GM19238 (cell line): ENCODE measurements around the gene PLEKHM3.
"Not testable (repeated sequence)": the region's sequence is repeated elsewhere in the genome, so short reads cannot be mapped to it uniquely, and the experiment has no call there.

Experiments used
- DNase-seq: peaks from one replicate; pipeline ENCODE4 v3.0.0; 2011; ENCODE audit warnings: low spot score; ENCODE audit not compliant: insufficient read length

PLEKHM3 gene

DNA sequence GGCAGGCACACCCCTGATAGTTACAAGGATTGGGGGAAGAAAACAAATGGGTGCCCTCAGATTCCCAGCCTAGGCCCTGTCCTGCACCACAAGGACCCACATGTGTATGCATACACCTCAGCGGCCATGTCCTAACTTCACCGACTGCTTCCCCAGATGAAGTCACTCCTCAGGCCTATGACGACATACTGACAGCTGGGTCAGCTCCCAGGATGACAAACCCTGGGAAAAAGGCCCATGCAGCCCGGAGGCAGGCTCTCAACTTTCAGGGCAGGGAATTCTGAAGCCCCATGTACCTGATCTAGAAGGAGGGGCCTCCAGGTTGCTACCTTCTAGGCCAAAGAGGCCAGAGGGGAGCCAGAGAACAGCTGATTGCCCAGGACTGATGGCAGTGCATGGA, 11.0 kb upstream of the PLEKHM3 start:
- no peak for DNase-seq

DNA sequence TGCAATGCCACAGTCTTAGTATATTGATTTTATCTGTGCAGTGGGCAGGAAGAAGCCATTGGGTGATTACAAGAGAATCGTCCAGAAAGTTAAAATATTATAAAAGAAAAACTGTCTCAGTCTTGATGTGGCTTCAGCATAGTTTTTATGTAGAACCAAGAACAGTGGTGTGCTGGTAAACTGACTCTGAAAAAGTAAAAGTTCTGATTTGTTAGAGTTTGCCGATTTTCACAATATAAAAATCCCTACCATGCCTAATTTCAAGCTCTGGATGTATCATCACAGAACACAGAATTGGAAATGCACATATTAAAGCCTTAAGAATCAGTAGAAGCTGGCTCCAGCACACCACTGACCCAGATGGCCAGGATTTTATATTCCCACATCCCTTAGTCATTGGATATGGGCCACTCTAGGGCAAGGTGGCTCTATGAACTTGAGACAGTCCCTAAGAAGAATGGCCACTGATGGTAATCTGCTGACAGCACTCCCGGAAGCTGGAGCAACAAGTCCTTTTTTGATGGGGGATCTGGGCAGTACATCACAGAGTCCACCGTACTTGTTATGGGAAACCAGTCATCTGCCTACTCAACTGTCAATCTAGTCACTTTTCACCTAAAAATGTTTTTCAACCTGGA, 9.3 kb upstream of the PLEKHM3 start:
- no peak for DNase-seq

DNA sequence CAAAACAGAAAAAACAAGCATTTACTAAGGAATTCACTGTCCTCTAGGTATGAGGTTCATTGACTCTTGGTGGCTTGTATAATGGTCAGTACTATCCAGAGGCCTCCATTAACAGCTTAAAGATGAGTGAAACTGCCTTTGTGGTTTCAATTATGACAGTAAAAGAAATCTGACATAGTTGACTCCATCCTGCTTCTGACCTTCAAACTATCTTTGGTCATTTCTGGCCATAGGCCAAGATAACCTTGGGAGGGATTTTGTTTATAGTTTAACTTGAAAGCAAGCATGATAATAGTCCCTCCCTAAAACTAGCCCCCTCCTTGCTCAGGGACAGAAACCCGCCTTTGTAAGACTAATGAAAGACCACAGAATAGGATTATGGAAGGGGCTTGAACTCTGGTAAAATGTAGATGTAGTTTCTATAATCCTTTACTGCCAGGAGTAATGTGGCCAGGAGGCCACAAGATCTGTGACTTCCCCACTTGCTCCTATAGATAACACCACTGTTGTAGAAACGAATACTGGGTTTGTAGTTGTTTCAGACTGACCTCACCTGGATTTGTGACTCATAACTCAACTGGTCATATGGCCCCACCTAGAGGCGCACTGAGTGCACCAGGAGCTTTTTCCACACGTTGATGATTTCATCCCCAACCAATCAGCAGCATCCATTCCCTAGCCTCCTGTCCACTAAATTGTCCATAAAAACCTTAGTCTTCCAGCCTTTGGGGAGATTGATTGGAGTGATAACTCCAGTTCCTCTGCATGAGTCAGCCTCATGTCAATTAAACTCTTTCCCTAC, 8.6 kb upstream of the PLEKHM3 start:
- DNase-seq: peak; percentile 9

DNA sequence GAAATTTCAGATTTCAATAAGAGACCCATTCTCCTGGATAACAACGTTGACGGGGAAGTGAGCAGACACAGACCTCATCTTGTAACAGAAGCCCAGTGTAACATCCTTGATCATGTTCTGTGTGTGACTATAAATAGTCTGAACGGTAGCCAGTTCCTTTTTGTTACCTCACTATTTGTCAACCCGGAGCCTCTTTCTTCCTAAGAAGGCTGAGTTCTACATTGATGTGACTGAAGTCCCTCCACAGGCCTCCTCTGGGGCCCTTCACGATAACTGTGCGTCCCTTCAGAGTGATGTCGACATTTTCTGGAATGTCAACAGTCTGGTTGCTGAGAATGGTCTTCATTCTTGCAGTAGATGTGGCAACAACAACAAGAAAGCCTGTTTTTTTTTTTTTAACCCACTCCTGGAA, 6.3 kb upstream of the PLEKHM3 start:
- DNase-seq: no peak

DNA sequence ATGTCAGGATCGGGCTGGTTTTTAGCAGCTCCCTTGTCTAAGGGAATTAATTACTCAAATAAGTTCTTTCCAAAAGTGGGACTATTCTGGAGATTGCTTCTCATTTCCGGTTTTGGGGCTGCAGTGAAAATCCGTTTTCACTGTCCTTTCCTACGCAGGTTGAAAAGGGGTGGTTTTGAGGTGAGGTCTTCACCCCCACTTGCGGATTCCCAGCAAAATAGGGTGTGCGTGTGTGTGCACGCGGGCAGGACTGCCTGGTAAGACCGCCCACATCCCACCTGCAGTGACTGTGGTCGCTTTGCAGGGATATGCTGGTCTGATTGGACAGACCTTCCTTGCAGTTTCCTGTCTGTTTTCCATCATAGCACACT, 472 bp upstream of the PLEKHM3 start:
- DNase-seq: no peak

DNA sequence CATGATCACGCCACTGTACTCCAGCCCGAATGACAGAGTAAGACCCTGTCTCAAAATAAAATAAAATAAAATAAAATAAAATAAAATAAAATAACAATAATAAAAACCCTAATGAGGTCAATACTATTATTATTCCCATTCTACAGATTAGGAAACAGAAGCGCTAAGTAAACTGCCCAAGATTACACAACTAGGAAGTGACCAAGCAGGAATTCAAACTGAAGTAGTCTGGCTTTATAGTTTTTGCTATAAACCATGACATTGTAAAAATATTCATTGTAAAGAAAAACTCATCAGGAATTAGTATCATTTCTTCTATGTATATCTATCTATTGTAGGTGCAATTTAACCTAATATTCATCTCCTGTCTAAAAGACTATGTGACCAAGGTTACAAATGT, 1.2 kb downstream of the PLEKHM3 start:
- DNase-seq: no peak

DNA sequence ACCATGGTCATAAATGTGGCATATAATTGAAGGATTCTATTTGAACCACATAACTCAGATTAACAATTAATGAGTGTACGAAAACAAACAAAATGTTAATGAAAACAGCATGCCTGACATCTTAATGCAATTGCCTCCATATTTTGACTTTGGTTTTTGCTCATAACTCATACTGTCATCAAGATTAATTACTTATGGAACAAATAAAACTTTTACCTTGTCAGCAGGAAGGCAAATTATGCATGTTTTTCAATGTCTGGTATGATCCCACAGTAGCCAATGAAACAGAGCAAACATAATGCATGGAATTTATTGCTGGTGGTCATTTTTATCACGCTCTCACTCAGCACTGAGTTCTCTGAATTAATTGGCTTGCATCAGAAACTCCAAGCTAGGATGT, 5.1 kb downstream of the PLEKHM3 start:
- DNase-seq: no peak

DNA sequence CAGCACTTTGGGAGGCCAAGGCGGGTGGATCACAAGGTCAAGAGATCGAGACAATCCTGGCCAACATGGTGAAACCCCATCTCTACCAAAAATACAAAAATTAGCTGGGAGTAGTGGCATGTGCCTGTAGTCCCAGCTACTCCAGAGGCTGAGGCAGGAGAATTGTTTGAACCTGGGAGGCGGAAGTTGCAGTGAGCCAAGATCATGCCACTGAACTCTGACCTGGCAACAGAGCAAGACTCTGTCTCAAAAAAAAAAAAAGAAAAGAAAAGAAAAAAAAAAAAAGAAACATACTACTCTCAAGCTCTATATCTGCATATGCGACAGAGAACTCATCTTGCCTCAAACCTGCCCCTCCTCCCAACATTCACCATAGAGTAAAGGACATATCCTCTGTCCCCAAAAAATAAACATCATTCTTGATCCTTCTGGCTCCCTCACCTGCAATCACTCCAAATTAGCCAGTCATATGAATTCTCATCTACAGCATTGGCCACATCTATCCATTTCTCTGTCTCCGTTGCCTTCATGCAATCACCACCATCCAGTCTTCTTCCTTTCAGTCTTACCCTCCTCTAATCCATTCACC, 7.1 kb downstream of the PLEKHM3 start:
- DNase-seq: not testable (repeated sequence)

DNA sequence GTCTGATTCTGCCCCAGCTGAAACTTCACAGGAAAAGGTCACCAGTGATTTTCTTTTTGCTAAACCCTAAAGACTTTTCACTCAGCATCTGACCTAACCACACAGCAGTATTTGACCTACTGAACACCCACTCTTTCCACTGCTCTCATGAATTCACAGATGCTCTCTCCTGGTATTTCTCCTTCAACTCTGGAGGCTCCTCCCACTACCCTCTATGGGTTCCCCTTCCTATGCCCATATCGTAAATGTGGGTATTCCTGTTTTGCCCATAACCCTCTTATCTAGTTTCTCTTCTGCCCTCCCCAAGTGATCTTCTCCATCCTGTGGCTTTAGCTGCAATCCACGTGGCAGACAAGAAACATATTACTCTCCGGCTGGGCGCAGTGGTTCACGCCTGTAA, 7.6 kb downstream of the PLEKHM3 start:
- no peak for DNase-seq

DNA sequence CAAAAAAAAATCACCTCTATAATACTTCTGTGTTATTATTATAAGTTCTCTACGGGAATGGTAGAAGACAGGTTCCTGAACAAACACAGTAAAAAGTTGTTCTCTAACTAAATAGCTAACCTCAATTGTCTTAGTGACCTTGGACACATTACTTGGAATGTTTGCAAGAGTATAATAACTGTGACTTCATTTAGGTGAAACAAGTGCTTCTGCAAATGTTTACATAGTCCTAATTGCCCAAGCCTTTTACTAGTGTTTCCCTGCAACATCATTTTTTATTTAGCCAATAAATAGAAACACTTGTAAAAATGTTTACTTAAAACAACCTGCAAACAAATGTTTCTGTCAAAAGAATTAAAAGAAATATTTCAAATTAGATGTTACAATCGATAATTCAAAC, 9.9 kb downstream of the PLEKHM3 start:
- no peak for DNase-seq

DNA sequence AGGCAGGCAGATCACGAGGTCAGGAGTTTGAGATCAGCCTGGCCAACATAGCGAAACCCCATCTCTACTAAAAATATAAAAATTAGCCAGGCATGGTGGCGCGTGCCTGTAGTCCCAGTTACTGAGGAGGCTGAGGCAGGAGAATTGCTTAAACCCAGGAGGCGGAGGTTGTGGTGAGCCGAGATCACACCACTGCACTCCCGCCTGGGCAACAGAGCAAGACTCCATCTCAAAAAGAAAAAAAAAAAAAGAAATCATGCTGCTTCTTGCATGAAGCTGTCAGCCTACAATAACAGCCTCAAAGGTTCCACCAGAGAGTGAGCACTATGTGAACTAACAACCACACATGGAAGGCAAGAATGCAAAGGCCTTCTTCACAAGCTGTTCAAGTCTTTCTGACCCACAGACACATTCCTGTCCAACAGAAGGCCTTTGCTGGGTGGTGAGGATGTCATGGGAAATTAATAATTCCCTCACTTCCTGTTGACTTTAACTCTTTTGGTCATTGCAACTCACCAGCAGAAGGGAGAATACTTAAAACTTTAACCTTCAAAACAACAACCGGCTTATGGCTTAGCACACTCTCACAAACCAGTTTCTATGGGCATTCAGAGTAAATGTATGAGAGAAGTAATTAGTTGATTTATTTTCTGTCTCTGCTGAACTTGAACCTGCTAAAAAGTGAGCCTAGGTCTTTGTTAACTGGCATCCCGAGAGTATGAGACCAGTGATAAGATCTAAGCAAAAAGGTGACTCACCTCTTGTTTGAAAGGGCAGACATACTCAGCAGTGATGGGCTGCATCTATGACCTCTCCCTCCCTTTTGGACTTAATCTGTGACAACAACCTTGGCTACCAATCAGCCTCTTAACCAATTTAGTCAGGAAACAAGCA, 11.8 kb downstream of the PLEKHM3 start:
- DNase-seq: no peak

DNA sequence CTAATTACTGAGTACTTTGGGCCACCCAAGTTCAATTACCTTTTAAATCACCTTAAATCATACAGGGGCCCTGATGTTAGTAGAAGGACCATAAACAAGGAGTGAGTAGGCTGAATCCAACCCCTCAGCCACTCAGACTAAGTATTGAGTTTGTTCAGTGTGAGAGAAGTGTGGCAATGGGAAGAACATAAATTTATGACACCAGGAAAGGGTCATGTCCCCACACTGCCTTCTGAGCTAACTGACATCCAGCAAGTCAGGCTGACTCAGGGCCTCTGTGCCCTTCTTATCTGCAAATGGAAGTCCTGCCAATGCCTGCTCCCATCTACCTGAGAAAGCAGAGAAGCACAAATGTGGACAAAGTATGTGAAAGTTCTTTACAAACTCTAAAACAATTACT, 12.9 kb downstream of the PLEKHM3 start:
- DNase-seq: no peak

DNA sequence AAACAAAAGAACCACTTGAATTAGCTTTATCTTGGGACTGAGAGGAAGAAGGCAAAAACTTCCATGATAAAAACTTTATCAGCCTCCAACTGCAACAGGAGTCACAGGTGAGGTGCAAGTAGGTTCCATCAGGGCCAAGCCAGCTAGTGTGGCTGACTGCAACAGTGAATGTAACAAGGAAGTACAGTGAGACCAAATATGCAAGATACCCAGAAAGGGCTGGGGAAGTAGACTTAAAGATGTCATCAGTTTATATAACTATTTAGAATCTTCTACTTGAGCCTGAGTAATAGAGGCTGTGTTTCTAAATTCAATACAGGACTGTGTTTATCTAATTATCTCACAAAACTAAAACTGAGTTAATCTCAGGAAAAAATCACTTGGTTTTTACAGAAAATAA, 14.8 kb downstream of the PLEKHM3 start:
- DNase-seq: no peak

DNA sequence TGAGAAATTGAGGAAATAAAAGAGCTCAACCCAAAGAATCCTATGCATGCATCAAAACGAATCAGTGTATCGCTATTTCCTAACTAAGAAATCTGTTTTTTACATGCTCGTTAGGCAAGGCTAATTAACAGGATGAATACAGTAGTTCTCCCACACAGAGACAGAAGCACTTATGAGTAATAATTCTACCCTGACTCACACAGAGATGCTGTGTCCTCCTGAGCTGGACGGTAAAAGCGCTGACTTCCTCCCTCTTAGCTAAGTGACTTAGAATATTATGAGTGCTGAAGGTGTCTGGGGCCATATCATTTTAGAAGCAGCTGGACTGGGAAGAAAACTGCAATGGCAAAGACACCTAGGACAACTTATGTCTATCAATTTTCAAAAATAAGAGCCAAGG, 18.5 kb downstream of the PLEKHM3 start:
- no peak for DNase-seq

DNA sequence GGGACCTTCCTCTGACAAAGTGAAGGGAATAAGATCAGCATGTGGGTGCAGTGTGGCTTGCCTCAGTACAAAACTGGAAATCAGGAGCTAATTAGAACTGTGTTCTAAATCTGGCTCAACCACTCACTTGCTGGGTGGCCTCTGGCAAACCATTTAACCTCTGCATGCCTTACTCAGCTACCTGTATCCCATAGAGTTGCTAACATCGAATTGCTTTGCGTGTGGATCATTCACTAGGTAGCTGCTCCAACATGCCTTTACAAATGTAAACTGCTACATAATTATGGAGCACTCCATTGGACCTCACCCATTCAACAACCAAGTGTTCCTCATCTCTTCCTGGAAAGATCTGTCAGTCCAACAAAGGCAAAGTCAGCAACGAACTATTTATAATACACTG, 19.0 kb downstream of the PLEKHM3 start:
- no peak for DNase-seq

DNA sequence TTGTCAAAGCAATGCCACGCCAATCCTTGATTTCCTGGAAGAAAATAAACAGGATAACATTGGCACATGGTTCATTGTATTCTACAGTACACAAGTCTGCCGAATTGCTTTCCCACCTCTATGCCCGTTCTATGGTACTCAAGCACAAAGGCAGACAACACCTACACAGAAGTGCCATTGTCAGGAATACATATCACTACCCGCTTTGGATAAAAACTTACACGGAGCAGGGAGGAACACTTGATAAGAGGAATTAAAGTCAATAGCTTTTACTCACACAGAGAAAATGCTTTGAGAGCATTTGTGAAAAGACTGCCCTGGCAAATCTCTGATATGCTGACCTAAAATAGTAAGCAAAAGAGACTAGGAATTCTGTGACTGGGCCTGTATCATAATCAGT, 23.4 kb downstream of the PLEKHM3 start:
- DNase-seq: no peak

DNA sequence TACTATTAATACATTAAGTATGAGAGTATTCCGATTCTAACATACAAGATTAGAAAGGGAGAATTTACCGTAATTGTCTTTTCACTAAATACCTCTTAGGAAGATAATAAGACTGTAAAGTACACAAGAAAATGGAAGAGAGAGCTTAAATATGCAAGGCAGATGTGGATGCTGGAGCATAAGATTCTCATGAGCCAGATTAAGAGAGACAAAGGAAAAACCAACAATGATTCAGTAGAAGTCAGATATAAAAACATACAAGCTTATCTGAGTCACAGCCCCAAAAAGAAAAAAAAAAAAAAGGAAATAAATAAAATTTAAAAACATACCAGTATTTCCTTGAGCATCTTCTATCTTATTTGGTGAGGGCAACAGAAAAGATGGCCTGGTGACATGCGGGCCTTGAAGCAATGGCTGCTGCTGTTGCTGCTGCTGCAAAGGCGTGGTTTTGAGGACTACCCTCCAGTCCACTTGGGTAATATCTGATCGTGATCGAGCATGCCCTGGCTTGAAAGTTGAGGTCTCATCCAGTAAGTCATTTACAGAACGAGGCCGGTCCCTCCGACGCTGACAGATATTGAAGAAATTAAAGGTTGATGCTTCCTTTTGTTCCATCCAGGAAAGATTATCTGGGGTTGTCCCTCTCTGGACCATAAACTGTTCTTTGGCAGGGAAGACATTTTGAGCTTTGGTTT, 24.5 kb downstream of the PLEKHM3 start:
- DNase-seq: no peak

DNA sequence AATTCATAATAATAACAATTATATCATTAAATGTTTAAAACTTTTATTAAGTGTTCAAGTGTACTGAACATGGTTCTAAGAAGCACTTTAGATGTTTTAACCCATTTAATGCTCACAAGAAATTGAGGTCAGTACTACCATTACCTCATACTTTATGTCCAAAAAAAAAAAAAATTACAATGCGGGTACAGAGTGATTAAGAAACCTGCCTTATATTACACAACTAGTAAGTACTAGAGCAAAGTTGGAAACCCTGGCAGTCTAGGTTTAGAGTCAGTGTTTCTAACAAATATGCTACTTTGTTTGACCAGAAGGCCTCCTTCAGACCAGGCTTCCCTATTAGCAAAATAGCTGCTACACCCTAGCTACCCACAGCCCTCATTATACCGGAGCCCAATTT, 28.5 kb downstream of the PLEKHM3 start:
- DNase-seq: no peak

DNA sequence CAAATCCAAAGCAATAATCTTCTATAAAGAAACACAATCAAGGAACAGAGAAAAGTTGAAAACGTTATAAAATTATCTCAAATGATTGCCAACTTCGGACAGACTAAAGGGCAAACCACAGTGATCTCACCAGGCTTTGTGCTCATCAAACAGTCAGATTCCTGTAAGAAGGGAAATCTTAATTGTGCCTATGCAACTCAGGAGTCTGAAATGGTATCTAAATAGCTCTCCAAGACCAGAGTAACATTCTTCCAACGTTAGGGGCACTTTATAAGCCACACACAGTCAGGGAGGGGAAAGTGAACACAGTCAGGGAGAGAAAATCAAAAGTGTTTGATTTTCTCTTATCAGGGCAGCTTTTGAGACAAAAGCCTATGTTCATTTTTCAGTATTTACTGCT, 29.4 kb downstream of the PLEKHM3 start:
- no peak for DNase-seq

DNA sequence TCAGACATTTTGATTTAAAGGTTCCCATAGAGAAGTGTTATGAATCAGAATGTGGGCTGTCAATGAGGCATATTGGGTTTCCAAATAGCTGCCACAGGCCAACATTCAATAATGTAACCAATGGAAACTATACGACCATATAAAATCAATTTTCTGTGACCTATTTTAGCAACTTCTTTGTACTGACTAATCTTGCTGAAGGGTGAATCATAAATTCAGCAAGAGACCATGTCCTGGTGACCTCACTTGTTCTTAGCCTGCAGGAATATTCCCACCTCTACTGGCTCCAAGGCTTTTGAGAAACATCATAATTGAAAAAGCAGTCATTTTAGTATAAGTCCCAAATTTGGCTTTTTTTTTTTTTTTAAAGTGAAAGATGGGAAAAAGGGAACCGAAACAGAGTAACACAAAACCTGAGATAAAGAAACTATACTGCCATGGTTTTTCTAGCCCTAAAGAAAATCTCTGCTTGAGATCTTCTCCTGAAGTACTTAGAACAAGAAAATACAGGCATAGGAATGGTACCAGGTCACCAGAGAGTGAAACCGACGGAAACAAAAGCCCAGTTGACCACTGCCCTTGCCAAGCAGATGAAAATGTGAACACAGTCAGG, 32.1 kb downstream of the PLEKHM3 start:
- no peak for DNase-seq

DNA sequence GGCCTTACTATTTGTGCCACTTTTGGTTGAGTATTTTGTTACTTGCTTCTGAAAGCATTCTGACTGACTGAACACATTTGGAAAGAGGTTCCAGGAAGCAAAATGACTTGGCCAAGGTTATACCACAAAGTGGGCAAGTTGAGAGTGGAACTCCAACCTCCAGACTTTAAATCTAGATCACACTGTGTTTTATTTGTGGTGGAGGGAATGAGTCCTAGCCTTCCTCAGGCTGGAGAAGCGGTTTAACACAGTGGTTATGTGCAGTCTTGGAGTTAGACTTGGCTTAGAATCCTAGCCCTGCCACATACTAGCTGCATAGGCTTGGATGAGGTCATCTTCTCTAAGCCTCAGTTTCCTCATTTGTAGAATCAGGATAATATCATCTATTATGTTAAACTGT, 33.4 kb downstream of the PLEKHM3 start:
- DNase-seq: no peak
